Lung (tissue), 12 donors: ENCODE results near the gene SLCO3A1. TPM values are rescaled to one million over a fixed set of nuclear protein-coding genes. Genes with fewer than 3 reads are reported as not detected.

Source experiments
- ATAC-seq: fragments of 200-7000 bp; cut with Tn5 transposase; one replicate; pipeline ENCODE4 v1.9.1; 2020; ENCODE audit warnings: moderate number of reproducible peaks; ENCODE audit not compliant: insufficient read depth, low FRiP score
- DNase-seq, 3 donors: peaks; one replicate each; pipeline ENCODE4 v3.0.0-alpha.2; 2013 to 2017
- H3K27ac ChIP-seq, 2 donors: one replicate each; pipeline ENCODE4 v1.5.1; 2013; ENCODE audit warnings: mild to moderate bottlenecking in 2 of 2, moderate library complexity in 2 of 2, control low read depth in 1 of 2, inconsistent platforms in 1 of 2, low read depth in 1 of 2, low read length in 1 of 2
- H3K27me3 ChIP-seq, 3 donors: one replicate each; pipeline ENCODE4 v1.5.1; 2013; ENCODE audit warnings: low read length in 2 of 3; ENCODE audit not compliant: control insufficient read depth in 3 of 3, insufficient read depth in 3 of 3
- H3K36me3 ChIP-seq, 4 donors: one replicate each; pipeline ENCODE4 v1.5.1; 2013; ENCODE audit warnings: low read length in 4 of 4, mild to moderate bottlenecking in 1 of 4, moderate library complexity in 1 of 4; ENCODE audit not compliant: control insufficient read depth in 4 of 4, insufficient read depth in 4 of 4
- H3K4me1 ChIP-seq, 5 donors: one replicate each; pipeline ENCODE4 v1.5.1; 2013; ENCODE audit warnings: low read length in 5 of 5, mild to moderate bottlenecking in 2 of 5, moderate library complexity in 1 of 5; ENCODE audit not compliant: control insufficient read depth in 5 of 5, insufficient read depth in 5 of 5
- H3K4me3 ChIP-seq: one replicate; pipeline ENCODE4 v1.5.1; 2013; ENCODE audit warnings: mild to moderate bottlenecking, control low read depth, moderate library complexity
- H3K9ac ChIP-seq, 2 donors: one replicate each; pipeline ENCODE4 v1.5.1; 2013; ENCODE audit warnings: low read length in 2 of 2, control low read depth in 1 of 2; ENCODE audit not compliant: insufficient read depth in 1 of 2
- H3K9me3 ChIP-seq, 4 donors: one replicate each; pipeline ENCODE4 v1.5.1; 2013; ENCODE audit warnings: low read length in 3 of 4, mild to moderate bottlenecking in 1 of 4, moderate library complexity in 1 of 4; ENCODE audit not compliant: control insufficient read depth in 4 of 4, insufficient read depth in 3 of 4
- CTCF ChIP-seq: IDR thresholded peaks from 2 replicates; pipeline ENCODE4 v1.5.1; 2012; ENCODE audit warnings: mild to moderate bottlenecking; ENCODE audit errors: control extremely low read depth, extremely low read depth
- WGBS, 2 donors: extraction: QIAGEN DNeasy Blood & Tissue Kit; methylation state at CpG; one replicate each; pipeline ENCODE4 v1.1.7; 2013; 5-methylcytosine and 5-hydroxymethylcytosine counted together
- polyA plus RNA-seq, 2 donors: library from polyadenylated mRNA; stranded (reverse); fragments of 200-250 nt; gene quantifications; one replicate each; pipeline ENCODE4 v1.2.1, GENCODE V29; 2013
- total RNA-seq, 2 donors: library from RNA; depleted of rRNA in 1 of 2; stranded (reverse); fragments of >200 nt in 1 of 2; gene quantifications; one replicate each; pipeline ENCODE4 v1.2.1, GENCODE V29; 2014 to 2021
- donor health status: control.
- donor health status: control.
- donor health status: Bipolar disorder and iron deficiency.
- donor health status: healthy.
- donor health status: DM: yes; HTN: yes; CAD: no.

Gene SLCO3A1
- total and polyA plus RNA-seq, 4 donors, result 20.5 to 56.3 (median 33.5) TPM

GRCh38 chr15:91909574-91909973 is 56.1 kb downstream of the SLCO3A1 start:
- no peaks in the 10 kb centered on the region for H3K36me3 ChIP-seq
- H3K4me1 ChIP-seq, result peaks cover 0 to 20% (median 0%) of the 10 kb centered on the region in 5 donors
- no peak overlapping the region for H3K4me3 ChIP-seq
- H3K9ac ChIP-seq, result no peak overlapping the region
- no peak overlapping the region for H3K27ac ChIP-seq
- no peaks in the 10 kb centered on the region for H3K27me3 ChIP-seq
- no peaks in the 10 kb centered on the region for H3K9me3 ChIP-seq
- no peak for DNase-seq
- ATAC-seq, result no peak
- no peak for TF ChIP-seq CTCF
- 87 to 90% methylated on average over 7 of the region's 7 CpGs for WGBS, 2 donors

- Histone ChIP-seq H3K9me3 (peaks cover 0 to 2% (median 0%) of the 10 kb centered on the region in 4 donors), H3K9ac (no peak overlapping the region), H3K27me3 (no peaks in the 10 kb centered on the region), H3K36me3 (peaks cover 0 to 9% (median 2%) of the 10 kb centered on the region in 4 donors), H3K4me1 (peaks cover 0 to 15% (median 0%) of the 10 kb centered on the region in 5 donors), H3K4me3 (no peak overlapping the region), H3K27ac (no peak overlapping the region)
- no peak for TF ChIP-seq CTCF
- no peak for DNase-seq
- 88 to 92% methylated on average over 7 of the region's 7 CpGs for WGBS, 2 donors
- no peak for ATAC-seq
Measured at GRCh38 chr15:91911844-91912243, 58.3 kb downstream of the SLCO3A1 start.

- no peak overlapping the region for H3K4me3 ChIP-seq
- WGBS, 2 donors, result 76 to 83% methylated on average over 4 of the region's 4 CpGs
- ATAC-seq (no peak), DNase-seq (no peak)
- H3K27me3 ChIP-seq, result no peaks in the 10 kb centered on the region
- H3K4me1 ChIP-seq, result peaks cover 0 to 15% (median 0%) of the 10 kb centered on the region in 5 donors
- no peak overlapping the region for H3K27ac ChIP-seq
- peaks cover 0 to 9% (median 4%) of the 10 kb centered on the region in 4 donors for H3K36me3 ChIP-seq
- no peak for TF ChIP-seq CTCF
- peaks cover 0 to 2% (median 0%) of the 10 kb centered on the region in 4 donors for H3K9me3 ChIP-seq
- H3K9ac ChIP-seq, result no peak overlapping the region
Measured at GRCh38 chr15:91912336-91912735, 58.8 kb downstream of the SLCO3A1 start.

GRCh38 chr15:91913560-91913959 is 60.1 kb downstream of the SLCO3A1 start:
- H3K27ac ChIP-seq, result peak overlapping the region in 1 of 2 donors; percentile 34
- DNase-seq (no peak), ATAC-seq (no peak)
- peaks cover 0 to 2% (median 0%) of the 10 kb centered on the region in 4 donors for H3K9me3 ChIP-seq
- no peaks in the 10 kb centered on the region for H3K27me3 ChIP-seq
- TF ChIP-seq CTCF, result no peak
- no peak overlapping the region for H3K9ac ChIP-seq
- H3K36me3 ChIP-seq, result peaks cover 0 to 9% (median 4%) of the 10 kb centered on the region in 4 donors
- peaks cover 0 to 21% (median 0%) of the 10 kb centered on the region in 5 donors for H3K4me1 ChIP-seq
- no peak overlapping the region for H3K4me3 ChIP-seq
- WGBS, 2 donors, result 71 to 80% methylated on average over 6 of the region's 6 CpGs
